ENCODE data around the gene PAIP2B. TPM values are rescaled to one million over a fixed set of nuclear protein-coding genes. Genes with fewer than 3 reads are reported as not detected.
"Not testable (repeated sequence)": the region's sequence is repeated elsewhere in the genome, so short reads cannot be mapped to it uniquely, and the experiment has no call there.

PAIP2B gene
- polyA plus RNA-seq (ENCODE audit: insufficient read length in 4 of 4) = 10 to 100 TPM; 14.9 to 19.8 (median 17.9) TPM

GRCh38 chr2:71226965-71227560, at the start of gene PAIP2B:
Gene PAIP2B, minus strand, starts transcription at chr2:71227103. Its CDS starts 24,514 bp downstream, at chr2:71202589.
- peak; percentile 93 to 98 (median 96) for DNase-seq (ENCODE audit: low read depth in 4 of 4, low spot score in 2 of 4)

DNA sequence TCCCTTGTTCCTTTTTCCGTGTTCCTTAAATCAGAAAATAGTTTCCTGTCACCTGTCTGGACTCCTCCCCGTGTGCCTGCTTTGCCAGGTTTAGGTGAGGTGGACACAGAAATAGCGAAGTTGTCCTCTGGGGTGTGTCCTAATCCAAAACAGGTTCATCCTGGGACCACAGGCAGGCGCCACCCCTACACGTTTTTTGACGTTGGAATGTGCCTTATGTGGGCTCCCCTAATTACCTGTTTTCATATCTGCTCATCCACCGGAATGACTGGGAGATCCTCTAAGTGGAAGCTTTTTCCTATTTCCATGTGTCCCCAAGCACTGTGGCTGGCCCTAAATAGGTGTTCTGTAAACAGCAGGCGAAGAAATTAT, 49.0 kb upstream of the PAIP2B start:
- no peak for DNase-seq (ENCODE audit: low read depth in 4 of 4, low spot score in 2 of 4)

GRCh38 chr2:71269511-71270090, 42.7 kb upstream of the PAIP2B start:
- DNase-seq (ENCODE audit: low read depth in 4 of 4, low spot score in 2 of 4) = no peak

GRCh38 chr2:71263386-71263785, 36.5 kb upstream of the PAIP2B start:
- no peak for DNase-seq (ENCODE audit: low read depth in 4 of 4, low spot score in 2 of 4)

- no peak for DNase-seq (ENCODE audit: low read depth in 4 of 4, low spot score in 2 of 4)
Measured at GRCh38 chr2:71261534-71261933, 34.6 kb upstream of the PAIP2B start.

DNA sequence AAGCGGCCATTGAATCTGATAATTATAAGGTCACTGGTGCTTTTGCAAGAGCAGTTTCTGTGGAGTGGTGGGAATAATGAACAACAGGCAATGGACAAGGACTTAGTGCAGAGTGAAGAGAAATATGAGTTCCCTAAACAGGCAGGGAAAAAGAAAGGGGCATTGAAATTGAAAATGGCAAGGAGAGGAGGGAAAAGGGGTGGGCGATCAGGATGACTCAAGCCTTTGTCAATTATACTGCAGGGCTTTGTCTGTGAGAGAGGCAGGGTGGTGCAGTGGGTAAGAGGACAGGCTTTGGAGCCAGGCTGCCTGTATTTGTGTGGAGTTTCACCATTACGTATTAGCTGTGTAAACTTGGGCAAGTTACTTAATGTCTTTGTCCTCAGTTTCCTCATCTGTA, 29.5 kb upstream of the PAIP2B start:
- no peak for DNase-seq (ENCODE audit: low read depth in 4 of 4, low spot score in 2 of 4)

GRCh38 chr2:71254776-71255175, 27.9 kb upstream of the PAIP2B start:
- no peak for DNase-seq (ENCODE audit: low read depth in 4 of 4, low spot score in 2 of 4)

DNA sequence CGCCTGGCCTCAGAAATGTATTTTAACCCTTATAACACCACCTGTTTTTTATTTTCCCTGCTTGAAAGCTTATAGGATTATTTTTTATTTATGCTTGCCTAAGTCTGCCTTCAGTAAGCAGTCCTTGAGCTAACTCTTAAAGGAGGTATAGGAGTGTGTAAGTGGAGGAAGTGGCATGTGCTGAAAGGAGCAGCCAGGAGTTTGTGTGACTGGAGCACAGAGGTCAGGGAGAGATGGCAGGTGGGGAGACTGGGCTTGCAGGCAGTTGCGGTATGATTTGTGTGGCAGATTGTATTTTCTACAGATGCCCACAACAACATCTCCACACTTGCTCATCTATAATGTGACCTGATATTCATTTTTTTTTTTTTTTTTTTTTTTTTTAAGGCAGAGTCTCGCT, 27.2 kb upstream of the PAIP2B start:
- DNase-seq (ENCODE audit: low read depth in 4 of 4, low spot score in 2 of 4) = no peak

DNA sequence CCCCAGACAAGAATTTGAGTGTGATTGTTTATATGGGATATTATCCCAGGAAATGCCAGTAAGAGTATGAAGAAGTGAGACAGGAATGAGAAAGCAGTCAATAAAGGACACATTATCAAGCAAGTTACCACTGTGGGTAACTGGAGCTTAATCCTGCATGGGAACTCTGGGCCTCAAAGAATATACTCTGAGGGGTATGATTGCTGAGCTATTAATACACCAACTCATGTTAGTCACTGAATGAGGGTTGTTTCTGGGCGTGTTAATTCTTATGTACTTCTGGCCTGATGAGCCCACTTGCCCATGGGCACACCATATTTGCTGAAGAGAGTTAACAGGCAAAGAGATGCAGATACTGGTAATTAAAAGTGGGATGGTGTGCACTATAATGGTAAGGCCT, 26.6 kb upstream of the PAIP2B start:
- DNase-seq (ENCODE audit: low read depth in 4 of 4, low spot score in 2 of 4) = no peak

DNA sequence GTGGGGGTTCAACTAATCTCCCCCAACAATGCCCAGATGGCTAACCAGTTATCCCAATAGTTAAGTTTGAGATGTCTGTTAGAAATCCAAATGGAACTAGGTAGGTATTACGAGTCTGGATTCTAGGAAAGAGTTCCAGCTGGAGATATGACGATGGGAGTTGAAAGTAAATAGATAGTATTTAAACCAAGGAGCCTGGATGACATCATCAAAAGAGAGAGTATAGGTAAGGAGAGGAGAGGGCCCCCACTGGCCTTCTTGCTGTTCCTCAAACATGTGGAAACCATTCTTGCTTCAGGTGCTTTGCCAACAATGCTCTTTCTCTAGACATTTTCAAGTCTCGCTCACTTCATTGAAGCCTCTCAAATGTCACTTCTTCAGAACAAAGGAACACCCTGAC, 26.0 kb upstream of the PAIP2B start:
- DNase-seq (ENCODE audit: low read depth in 4 of 4, low spot score in 2 of 4) = no peak

DNA sequence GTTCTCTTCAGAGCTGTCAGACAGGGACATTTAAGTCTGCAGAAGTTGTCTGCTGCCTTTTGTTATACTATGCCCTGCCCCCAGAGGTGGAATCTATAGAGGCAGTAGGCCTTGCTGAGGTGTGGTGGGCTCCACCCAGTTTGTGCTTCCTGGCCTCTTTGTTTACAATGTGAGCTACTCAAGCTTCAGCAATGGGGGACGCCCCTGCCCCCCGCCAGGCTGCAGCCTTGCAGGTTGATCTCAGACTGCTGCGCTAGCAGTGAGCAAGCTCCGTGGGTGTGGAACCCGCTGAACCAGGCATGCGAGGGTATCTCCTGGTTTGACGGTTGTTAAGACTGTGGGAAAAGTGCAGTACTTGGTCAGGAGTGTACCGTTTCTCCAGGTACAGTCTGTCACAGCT, 24.0 kb upstream of the PAIP2B start:
- no peak for DNase-seq (ENCODE audit: low read depth in 4 of 4, low spot score in 2 of 4)

GRCh38 chr2:71244302-71244660, 17.4 kb upstream of the PAIP2B start:
- DNase-seq (ENCODE audit: low read depth in 4 of 4, low spot score in 2 of 4) = no peak

DNA sequence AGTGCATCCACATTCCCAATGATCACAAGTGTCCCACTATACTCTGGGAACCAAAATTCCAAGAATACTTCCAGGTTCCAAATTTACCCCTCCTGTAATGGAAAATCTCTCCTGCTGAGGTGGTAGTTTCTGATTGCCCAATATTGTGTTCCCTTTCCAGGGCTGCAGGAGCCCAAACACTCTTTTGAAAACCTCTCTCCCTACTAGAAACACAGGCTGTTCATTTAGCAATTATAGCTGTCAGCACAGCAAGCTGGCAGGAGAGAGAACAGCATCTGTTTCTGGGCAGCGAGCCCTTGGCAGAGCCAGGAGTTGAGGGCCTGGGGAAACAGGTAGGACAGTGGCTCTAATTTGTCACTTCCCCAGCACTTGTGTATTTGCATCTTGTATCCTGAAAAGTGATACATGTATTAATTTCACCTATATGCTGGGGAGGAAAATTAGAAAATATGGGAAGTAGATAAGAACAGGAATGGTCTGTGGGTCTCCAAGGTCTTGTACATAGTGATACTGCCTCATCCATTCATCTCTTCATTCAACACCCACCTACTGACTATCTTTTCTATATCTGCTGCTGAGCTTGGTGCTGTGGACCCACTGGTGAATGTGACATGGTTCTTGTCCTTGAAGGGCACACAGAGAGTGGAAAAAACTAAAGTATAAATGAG, 16.9 kb upstream of the PAIP2B start:
- no peak for DNase-seq (ENCODE audit: low read depth in 4 of 4, low spot score in 2 of 4)

GRCh38 chr2:71240794-71241193, 13.9 kb upstream of the PAIP2B start:
- DNase-seq (ENCODE audit: low read depth in 4 of 4, low spot score in 2 of 4) = no peak

DNA sequence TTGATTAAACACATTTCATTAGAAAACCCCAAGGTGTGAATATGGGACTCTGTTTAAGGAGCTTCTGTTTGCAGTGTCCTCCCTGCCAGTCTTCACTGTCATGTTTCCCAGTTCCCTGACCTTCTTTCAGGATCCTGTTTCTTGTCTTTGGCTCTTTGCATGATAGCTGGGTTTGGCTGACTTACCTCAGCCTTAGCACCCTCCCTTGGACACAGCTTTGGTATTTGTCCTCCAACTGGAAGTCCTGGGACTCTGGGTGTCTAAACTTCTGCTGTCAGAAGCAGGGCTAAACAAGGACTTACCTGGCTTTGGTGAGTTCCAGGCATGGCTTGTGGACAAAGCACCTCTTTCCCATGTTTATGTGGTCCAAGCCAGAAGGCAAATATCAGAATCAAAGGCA, 11.2 kb upstream of the PAIP2B start:
- no peak for DNase-seq (ENCODE audit: low read depth in 4 of 4, low spot score in 2 of 4)

GRCh38 chr2:71235930-71236587, 9.2 kb upstream of the PAIP2B start:
- no peak for DNase-seq (ENCODE audit: low read depth in 4 of 4, low spot score in 2 of 4)

GRCh38 chr2:71233072-71233471, 6.2 kb upstream of the PAIP2B start:
- not testable (repeated sequence) for DNase-seq (ENCODE audit: low read depth in 4 of 4, low spot score in 2 of 4)

DNA sequence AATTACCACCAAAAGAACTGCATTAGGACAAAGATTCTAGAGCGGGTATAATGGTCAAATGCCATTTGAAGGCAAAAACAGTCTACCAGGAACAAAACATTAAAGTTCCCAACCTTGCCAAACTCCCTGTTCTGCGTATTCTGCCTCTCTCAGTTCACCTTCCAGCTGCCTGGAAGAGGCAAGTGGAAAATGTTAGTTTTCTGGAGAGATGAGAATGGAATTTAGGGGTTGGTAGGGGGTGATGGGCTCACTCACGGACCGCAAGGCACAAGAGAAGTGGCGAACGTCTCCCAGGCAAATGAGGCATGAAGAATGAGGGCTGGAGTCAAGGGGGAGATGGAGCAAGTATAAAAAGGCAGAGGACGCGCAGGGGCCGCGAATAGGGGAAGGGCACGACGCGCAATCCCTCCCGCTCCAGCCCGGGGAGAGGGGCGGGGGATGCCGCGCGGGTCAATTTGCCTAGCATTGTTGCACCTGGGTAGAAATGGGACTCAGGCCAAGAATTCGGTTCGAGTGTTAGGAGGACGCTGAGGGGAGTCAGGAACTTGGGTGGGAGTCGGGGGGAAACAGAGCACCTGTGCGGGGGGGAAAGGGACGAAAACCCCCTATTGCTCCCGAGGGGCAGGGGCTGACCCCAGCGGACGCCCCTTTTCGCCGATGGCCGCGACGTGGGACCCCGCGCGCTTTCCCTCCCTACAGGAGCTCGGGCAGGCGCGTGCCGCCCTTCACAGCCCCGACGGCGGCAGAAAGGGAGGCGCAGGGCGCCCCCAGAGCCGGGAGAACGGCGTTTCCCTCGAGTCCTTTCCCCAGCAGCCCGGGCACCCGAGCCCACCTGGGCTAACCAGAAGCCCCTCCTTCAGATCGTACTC, 573 bp downstream of the PAIP2B start:
- peak; percentile 15 to 37 (median 20) for DNase-seq (ENCODE audit: low read depth in 4 of 4, low spot score in 2 of 4)

DNA sequence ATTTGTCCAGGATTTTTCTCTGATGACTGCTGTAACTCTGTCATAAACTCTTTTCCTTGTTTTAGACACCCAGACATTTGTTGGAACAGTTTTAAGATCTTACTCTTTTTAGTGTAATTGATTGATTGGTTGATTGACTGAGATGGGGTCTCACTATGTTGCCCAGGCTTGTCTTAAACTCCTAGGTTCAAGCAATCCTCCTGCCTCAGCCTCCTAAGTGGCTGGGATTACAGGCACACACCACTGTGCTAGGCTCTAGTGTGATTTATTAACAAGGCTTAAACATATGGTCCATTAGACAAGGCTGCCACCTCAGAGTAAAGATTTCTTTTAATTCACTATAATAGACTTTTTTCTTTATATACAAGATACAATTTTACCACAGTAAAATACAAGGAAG, 2.0 kb downstream of the PAIP2B start:
- no peak for DNase-seq (ENCODE audit: low read depth in 4 of 4, low spot score in 2 of 4)

DNA sequence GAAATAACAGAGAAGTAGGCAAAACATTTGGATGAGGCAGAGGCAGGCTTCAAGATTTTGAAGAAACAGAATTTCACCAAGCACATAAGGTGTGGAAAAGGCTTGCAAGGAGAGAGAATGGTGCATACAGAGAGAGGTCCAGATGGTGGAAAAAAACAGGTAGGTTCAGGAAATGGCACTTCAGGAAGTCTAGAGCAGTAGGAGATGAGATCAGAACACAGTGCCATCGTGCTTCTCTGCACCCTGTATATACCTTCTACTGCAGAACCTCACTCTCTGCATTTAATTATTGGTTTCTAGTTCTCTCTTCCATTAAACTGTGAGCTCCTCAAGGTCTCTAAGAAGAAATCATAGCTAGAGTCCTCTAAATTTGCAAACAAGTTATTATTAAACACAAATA, 2.4 kb downstream of the PAIP2B start:
- DNase-seq (ENCODE audit: low read depth in 4 of 4, low spot score in 2 of 4) = no peak

Measured in left renal cortex interstitium (tissue), 4 donors.